ENCODE data around the gene MYH13. TPM values are rescaled to one million over a fixed set of nuclear protein-coding genes. Genes with fewer than 3 reads are reported as not detected.

MYH13 gene
- total RNA-seq, 2 experiments from 2014 or later = not detected

GRCh38 chr17:10420811-10421210 is 48.0 kb upstream of the MYH13 start:
- ChIA-PET CTCF (ENCODE audit: unreplicated experiment) (no interaction called here), POLR2A (interaction anchor here (1.1 kb wide), 1 partner anchor 32 kb away, joined by 3 read pairs; no protein-coding TSS in a partner anchor)
- Histone ChIP-seq H4K20me1 (ENCODE audit: insufficient read depth, low read length) (no peaks in the 10 kb centered on the region), H3K4me2 (ENCODE audit: low read length) (no peak overlapping the region), H3K36me3 (ENCODE audit: insufficient read depth, low read length) (no peaks in the 10 kb centered on the region), H3K79me2 (ENCODE audit: insufficient read depth, low read depth, low read length) (no peaks in the 10 kb centered on the region), H3K9me3 (ENCODE audit: low read length) (no peaks in the 10 kb centered on the region), H2AFZ (ENCODE audit: low read length) (no peak overlapping the region), H3K27ac (ENCODE audit: low read depth, low read length, poor library complexity, severe bottlenecking) (no peak overlapping the region), H3K4me1 (ENCODE audit: insufficient read depth, low read length, poor library complexity, severe bottlenecking) (no peaks in the 10 kb centered on the region), H3K4me3 (ENCODE audit: low read depth, low read length, poor library complexity, severe bottlenecking) (no peak overlapping the region), H3K9me2 (ENCODE audit: insufficient read depth, low read length) (no peaks in the 10 kb centered on the region)
- intact Hi-C loops (cut with micrococcal nuclease; ENCODE audit: unreplicated experiment) = no loop called here
- no peak for DNase-seq (ENCODE audit: low spot score)
- no TSS peak for BruUV-seq (replicated peaks)
- TF ChIP-seq CTCF (conservative IDR thresholded peaks at IDR 0.05; ENCODE audit: low read length) = no peak
- no peak for TF ChIP-seq EZH2phosphoT487 (IDR thresholded peaks at IDR 0.05; ENCODE audit: borderline replicate concordance, low read depth, low read length)

- no peaks in the 10 kb centered on the region for H3K36me3 ChIP-seq (ENCODE audit: insufficient read depth, low read length)
- ChIA-PET POLR2A (no interaction called here), CTCF (ENCODE audit: unreplicated experiment) (no interaction called here)
- DNase-seq (ENCODE audit: low spot score) = no peak
- no peaks in the 10 kb centered on the region for H3K79me2 ChIP-seq (ENCODE audit: insufficient read depth, low read depth, low read length)
- no peaks in the 10 kb centered on the region for H3K9me2 ChIP-seq (ENCODE audit: insufficient read depth, low read length)
- TF ChIP-seq EZH2phosphoT487 (IDR thresholded peaks at IDR 0.05; ENCODE audit: borderline replicate concordance, low read depth, low read length) (no peak), CTCF (conservative IDR thresholded peaks at IDR 0.05; ENCODE audit: low read length) (no peak)
- no peaks in the 10 kb centered on the region for H3K9me3 ChIP-seq (ENCODE audit: low read length)
- intact Hi-C loops (cut with micrococcal nuclease; ENCODE audit: unreplicated experiment) = no loop called here
- no peaks in the 10 kb centered on the region for H4K20me1 ChIP-seq (ENCODE audit: insufficient read depth, low read length)
- no peak overlapping the region for H3K4me2 ChIP-seq (ENCODE audit: low read length)
- H3K27ac ChIP-seq (ENCODE audit: low read depth, low read length, poor library complexity, severe bottlenecking) = no peak overlapping the region
- no TSS peak for BruUV-seq (replicated peaks)
- no peak overlapping the region for H2AFZ ChIP-seq (ENCODE audit: low read length)
- H3K4me3 ChIP-seq (ENCODE audit: low read depth, low read length, poor library complexity, severe bottlenecking) = no peak overlapping the region
- H3K4me1 ChIP-seq (ENCODE audit: insufficient read depth, low read length, poor library complexity, severe bottlenecking) = no peaks in the 10 kb centered on the region
These were observed 44.6 kb upstream of the MYH13 start for GRCh38 chr17:10417431-10417830.

- intact Hi-C loops (cut with micrococcal nuclease; ENCODE audit: unreplicated experiment) = no loop called here
- H3K36me3 ChIP-seq (ENCODE audit: insufficient read depth, low read length) = no peaks in the 10 kb centered on the region
- no peaks in the 10 kb centered on the region for H3K9me3 ChIP-seq (ENCODE audit: low read length)
- DNase-seq (ENCODE audit: low spot score) = no peak
- H3K4me2 ChIP-seq (ENCODE audit: low read length) = no peak overlapping the region
- TF ChIP-seq EZH2phosphoT487 (IDR thresholded peaks at IDR 0.05; ENCODE audit: borderline replicate concordance, low read depth, low read length) = no peak
- no peak for TF ChIP-seq CTCF (conservative IDR thresholded peaks at IDR 0.05; ENCODE audit: low read length)
- no peaks in the 10 kb centered on the region for H3K4me1 ChIP-seq (ENCODE audit: insufficient read depth, low read length, poor library complexity, severe bottlenecking)
- no peaks in the 10 kb centered on the region for H3K79me2 ChIP-seq (ENCODE audit: insufficient read depth, low read depth, low read length)
- H2AFZ ChIP-seq (ENCODE audit: low read length) = no peak overlapping the region
- no TSS peak for BruUV-seq (replicated peaks)
- CTCF ChIA-PET (ENCODE audit: unreplicated experiment) = no interaction called here
- H4K20me1 ChIP-seq (ENCODE audit: insufficient read depth, low read length) = no peaks in the 10 kb centered on the region
- no peak overlapping the region for H3K27ac ChIP-seq (ENCODE audit: low read depth, low read length, poor library complexity, severe bottlenecking)
- POLR2A ChIA-PET = no interaction called here
- no peaks in the 10 kb centered on the region for H3K9me2 ChIP-seq (ENCODE audit: insufficient read depth, low read length)
- no peak overlapping the region for H3K4me3 ChIP-seq (ENCODE audit: low read depth, low read length, poor library complexity, severe bottlenecking)
These were observed 42.4 kb upstream of the MYH13 start for GRCh38 chr17:10415161-10415560.
